A673 (cell line): ENCODE measurements around the gene NEK9. TPM values are rescaled to one million over a fixed set of nuclear protein-coding genes. Genes with fewer than 3 reads are reported as not detected.
"Not testable (repeated sequence)": the region's sequence is repeated elsewhere in the genome, so short reads cannot be mapped to it uniquely, and the experiment has no call there.

Experiments used
- BruUV-seq: library from RNA; stranded (reverse); fragments of 400-500 nt; replicated peaks from 2 replicates; lab custom pipeline; 2021; lab: Mats Ljungman, UMichigan
- CTCF ChIA-PET: fragments of 300-600 bp; sonication (Branson Sonifier 250); formaldehyde crosslinking; loops from one replicate; lab custom pipeline; 2022; ENCODE audit warnings: antibody characterized with exemption; lab: Charles Lee
- POLR2A ChIA-PET: fragments of 300-600 bp; sonication (Branson Sonifier 250); formaldehyde crosslinking; loops from one replicate; lab custom pipeline; 2022; ENCODE audit warnings: antibody characterized with exemption; ENCODE audit not compliant: low non-redundant PET; lab: Charles Lee
- DNase-seq: peaks from one replicate; pipeline ENCODE4 v3.0.0-alpha.2; 2015; ENCODE audit warnings: low spot score
- H3K27ac ChIP-seq: fragments of 200-600 bp; sonication (generic); 2 replicates; pipeline ENCODE4 v1.5.1; 2016; ENCODE audit warnings: mixed run types, low read depth, mild to moderate bottlenecking, mixed read lengths, antibody characterized with exemption, low read length; ENCODE audit not compliant: poor library complexity, severe bottlenecking
- H3K27me3 ChIP-seq: fragments of 200-600 bp; sonication (generic); replicated peaks from 2 replicates; pipeline ENCODE4 v1.6.1; 2017; ENCODE audit warnings: mixed run types, low read depth, mild to moderate bottlenecking, mixed read lengths, antibody characterized with exemption, low read length; ENCODE audit not compliant: insufficient read depth, poor library complexity
- H3K36me3 ChIP-seq: fragments of 200-600 bp; sonication (generic); 2 replicates; pipeline ENCODE4 v1.6.1; 2016; ENCODE audit warnings: mixed run types, mild to moderate bottlenecking, mixed read lengths, antibody characterized with exemption, low read length; ENCODE audit not compliant: insufficient read depth, poor library complexity, severe bottlenecking
- H3K4me1 ChIP-seq: fragments of 200-600 bp; sonication (generic); 2 replicates; pipeline ENCODE4 v1.6.1; 2017; ENCODE audit warnings: mixed run types, mild to moderate bottlenecking, mixed read lengths, antibody characterized with exemption, low read length; ENCODE audit not compliant: insufficient read depth, poor library complexity, severe bottlenecking
- H3K4me3 ChIP-seq: fragments of 200-600 bp; sonication (generic); 2 replicates; pipeline ENCODE4 v1.5.1; 2016; ENCODE audit warnings: low read depth, mixed run types, mild to moderate bottlenecking, mixed read lengths, low read length; ENCODE audit not compliant: poor library complexity, severe bottlenecking
- H3K9me3 ChIP-seq: fragments of 200-600 bp; sonication (generic); 2 replicates; pipeline ENCODE4 v1.6.1; 2016; ENCODE audit warnings: mixed run types, low read depth, mild to moderate bottlenecking, mixed read lengths, antibody characterized with exemption, low read length; ENCODE audit not compliant: poor library complexity, severe bottlenecking
- CTCF ChIP-seq: fragments of 300-800, 200-600 bp; sonication (generic); conservative IDR thresholded peaks from 2 replicates; pipeline ENCODE4 v1.5.1; 2017; ENCODE audit warnings: low read depth, mild to moderate bottlenecking, antibody characterized with exemption, low read length, moderate library complexity, mixed read lengths
- EZH2 ChIP-seq: fragments of 200-600 bp; sonication (generic); IDR thresholded peaks from 2 replicates; pipeline ENCODE4 v1.6.1; 2017; ENCODE audit warnings: borderline replicate concordance, low read depth, mild to moderate bottlenecking, mixed read lengths, antibody characterized with exemption, low read length; ENCODE audit not compliant: poor library complexity, severe bottlenecking
- intact Hi-C: fragments of 100-400 bp; cut with micrococcal nuclease; formaldehyde crosslinking; loops from one replicate; pipeline ENCODE4 v1.10.0; 2022; ENCODE audit not compliant: unreplicated experiment
- total RNA-seq: library from RNA; stranded (reverse); gene quantifications from 2 replicates; pipeline ENCODE4 v1.2.3, GENCODE V29; 2021

NEK9 gene
- total RNA-seq, 1 experiment from 2014 or later: 75.8 TPM

GRCh38 chr14:75153295-75153694, 26.4 kb upstream of the NEK9 start:
- Histone ChIP-seq H3K36me3 (peaks cover 12% of the 10 kb centered on the region), H3K27ac (no peak overlapping the region), H3K27me3 (no peaks in the 10 kb centered on the region), H3K4me1 (peaks cover 6% of the 10 kb centered on the region), H3K4me3 (no peak overlapping the region), H3K9me3 (no peaks in the 10 kb centered on the region)
- TF ChIP-seq CTCF (no peak), EZH2 (no peak)
- intact Hi-C loops: no loop called here
- ChIA-PET CTCF (no interaction called here), POLR2A (no interaction called here)
- no TSS peak for BruUV-seq
- DNase-seq: no peak

GRCh38 chr14:75151851-75152250, 25.0 kb upstream of the NEK9 start:
- no TSS peak for BruUV-seq
- intact Hi-C loops: no loop called here
- no peak overlapping the region for H3K4me3 ChIP-seq
- H3K27me3 ChIP-seq: no peaks in the 10 kb centered on the region
- ChIA-PET CTCF (no interaction called here), POLR2A (no interaction called here)
- H3K9me3 ChIP-seq: no peaks in the 10 kb centered on the region
- H3K27ac ChIP-seq: no peak overlapping the region
- no peak for DNase-seq
- peaks cover 10% of the 10 kb centered on the region for H3K4me1 ChIP-seq
- H3K36me3 ChIP-seq: peaks cover 14% of the 10 kb centered on the region
- TF ChIP-seq CTCF: no peak
- TF ChIP-seq EZH2: no peak

- DNase-seq, BruUV-seq, H3K9me3 ChIP-seq, CTCF ChIA-PET, POLR2A ChIA-PET, intact Hi-C loops, H3K27ac ChIP-seq, H3K27me3 ChIP-seq, H3K4me3 ChIP-seq: not testable (repeated sequence)
- Histone ChIP-seq H3K4me1 (peaks cover 10% of the 10 kb centered on the region), H3K36me3 (peaks cover 24% of the 10 kb centered on the region)
Observed at GRCh38 chr14:75150637-75151036, 23.8 kb upstream of the NEK9 start.

- no peaks in the 10 kb centered on the region for H3K9me3 ChIP-seq
- H3K4me1 ChIP-seq: peaks cover 10% of the 10 kb centered on the region
- peaks cover 26% of the 10 kb centered on the region for H3K36me3 ChIP-seq
- no peak for DNase-seq
- TF ChIP-seq EZH2: no peak
- no peak for TF ChIP-seq CTCF
- ChIA-PET CTCF (no interaction called here), POLR2A (interaction anchor here (0.6 kb wide), 1 partner anchor 1068 kb away, joined by 11 read pairs; no protein-coding TSS in a partner anchor)
- no peak overlapping the region for H3K27ac ChIP-seq
- no TSS peak for BruUV-seq
- H3K4me3 ChIP-seq: no peak overlapping the region
- intact Hi-C loops: no loop called here
- no peaks in the 10 kb centered on the region for H3K27me3 ChIP-seq
Observed at GRCh38 chr14:75150150-75150549, 23.3 kb upstream of the NEK9 start.
